Brain microvascular endothelial cell (primary cell): ENCODE measurements around the gene KRTAP10-11.
"Not testable (repeated sequence)": the region's sequence is repeated elsewhere in the genome, so short reads cannot be mapped to it uniquely, and the experiment has no call there.

Experiments
- DNase-seq: peaks from one replicate; pipeline ENCODE4 v3.0.0-alpha.2; 2020
- H3K27ac ChIP-seq: fragments of 250-450 bp; sonication (Bioruptor Pico); 2 replicates; pipeline ENCODE4 v1.5.1; 2020; ENCODE audit warnings: mild to moderate bottlenecking, moderate library complexity
- H3K27me3 ChIP-seq: fragments of 250-450 bp; sonication (Bioruptor Pico); replicated peaks from 2 replicates; pipeline ENCODE4 v1.5.1; 2020; ENCODE audit warnings: mild to moderate bottlenecking
- H3K36me3 ChIP-seq: fragments of 250-450 bp; sonication (Bioruptor Pico); replicated peaks from 2 replicates; pipeline ENCODE4 v1.5.1; 2020; ENCODE audit warnings: mild to moderate bottlenecking
- H3K4me3 ChIP-seq: 2 replicates; pipeline ENCODE4 v1.5.1; 2011; ENCODE audit warnings: low read depth, mild to moderate bottlenecking, control low read depth, low read length, moderate library complexity
- in situ Hi-C: cut with HindIII; loops from 2 replicates; pipeline ENCODE4 v1.10.0; 2017; ENCODE audit warnings: low sequenced_read_pairs, low pct_ligation_motif_present
- TF ChIP-seq, protein P1 (sequence below): IDR thresholded peaks from 2 replicates; pipeline ENCODE4 v1.5.1; 2011; ENCODE audit warnings: low read depth, mild to moderate bottlenecking, moderate library complexity, low read length, control low read depth, inconsistent platforms; ENCODE audit errors: missing control alignments

Gene KRTAP10-11

DNA sequence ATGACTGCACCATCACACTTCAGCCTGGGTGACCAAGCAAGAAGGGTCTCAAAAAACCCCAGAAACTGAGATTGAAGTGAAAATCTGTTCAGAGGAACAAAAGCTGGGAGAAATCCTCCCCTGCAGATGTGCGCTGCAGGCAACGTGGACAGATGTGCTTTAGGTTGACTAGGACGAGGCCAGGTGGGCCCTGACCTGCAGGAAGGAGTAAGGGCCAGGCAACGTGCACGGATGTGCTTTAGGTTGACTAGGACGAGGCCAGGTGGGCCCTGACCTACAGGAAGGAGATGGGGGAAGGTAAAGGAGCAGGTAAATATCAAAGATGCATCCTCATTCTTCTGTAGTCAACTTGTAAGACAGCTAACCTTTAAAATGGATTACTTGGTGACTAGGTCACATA is 38.3 kb downstream of the KRTAP10-11 start:
- Histone ChIP-seq H3K27ac (no peak overlapping the region), H3K36me3 (no peaks in the 10 kb centered on the region), H3K4me3 (no peak overlapping the region), H3K27me3 (peaks cover 15% of the 10 kb centered on the region)
- in situ Hi-C loops = no loop called here
- DNase-seq = no peak
- TF ChIP-seq, protein P1, sequence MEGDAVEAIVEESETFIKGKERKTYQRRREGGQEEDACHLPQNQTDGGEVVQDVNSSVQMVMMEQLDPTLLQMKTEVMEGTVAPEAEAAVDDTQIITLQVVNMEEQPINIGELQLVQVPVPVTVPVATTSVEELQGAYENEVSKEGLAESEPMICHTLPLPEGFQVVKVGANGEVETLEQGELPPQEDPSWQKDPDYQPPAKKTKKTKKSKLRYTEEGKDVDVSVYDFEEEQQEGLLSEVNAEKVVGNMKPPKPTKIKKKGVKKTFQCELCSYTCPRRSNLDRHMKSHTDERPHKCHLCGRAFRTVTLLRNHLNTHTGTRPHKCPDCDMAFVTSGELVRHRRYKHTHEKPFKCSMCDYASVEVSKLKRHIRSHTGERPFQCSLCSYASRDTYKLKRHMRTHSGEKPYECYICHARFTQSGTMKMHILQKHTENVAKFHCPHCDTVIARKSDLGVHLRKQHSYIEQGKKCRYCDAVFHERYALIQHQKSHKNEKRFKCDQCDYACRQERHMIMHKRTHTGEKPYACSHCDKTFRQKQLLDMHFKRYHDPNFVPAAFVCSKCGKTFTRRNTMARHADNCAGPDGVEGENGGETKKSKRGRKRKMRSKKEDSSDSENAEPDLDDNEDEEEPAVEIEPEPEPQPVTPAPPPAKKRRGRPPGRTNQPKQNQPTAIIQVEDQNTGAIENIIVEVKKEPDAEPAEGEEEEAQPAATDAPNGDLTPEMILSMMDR = no peak

DNA sequence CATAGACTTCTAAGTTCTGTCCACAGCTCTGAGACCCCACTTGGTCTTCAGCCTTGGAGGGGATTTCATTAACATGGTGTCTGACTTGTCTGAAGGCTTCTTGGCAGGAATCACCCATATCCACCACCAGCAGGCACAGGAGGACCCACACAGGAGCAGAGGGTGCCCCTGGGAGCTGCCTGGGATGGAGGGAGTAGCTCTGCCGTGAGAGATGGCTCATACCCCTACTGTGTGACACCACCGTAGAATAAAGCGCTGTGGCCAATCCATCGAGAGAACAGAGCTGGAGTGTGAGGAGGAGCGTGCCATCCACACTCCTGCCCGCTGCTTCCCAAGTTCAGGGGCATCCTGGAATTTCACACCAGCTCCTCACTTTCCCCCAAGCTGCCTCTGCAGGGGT is 38.8 kb downstream of the KRTAP10-11 start:
- DNase-seq, H3K4me3 ChIP-seq, H3K27ac ChIP-seq, H3K36me3 ChIP-seq, in situ Hi-C loops: not testable (repeated sequence)
- peaks cover 15% of the 10 kb centered on the region for H3K27me3 ChIP-seq

DNA sequence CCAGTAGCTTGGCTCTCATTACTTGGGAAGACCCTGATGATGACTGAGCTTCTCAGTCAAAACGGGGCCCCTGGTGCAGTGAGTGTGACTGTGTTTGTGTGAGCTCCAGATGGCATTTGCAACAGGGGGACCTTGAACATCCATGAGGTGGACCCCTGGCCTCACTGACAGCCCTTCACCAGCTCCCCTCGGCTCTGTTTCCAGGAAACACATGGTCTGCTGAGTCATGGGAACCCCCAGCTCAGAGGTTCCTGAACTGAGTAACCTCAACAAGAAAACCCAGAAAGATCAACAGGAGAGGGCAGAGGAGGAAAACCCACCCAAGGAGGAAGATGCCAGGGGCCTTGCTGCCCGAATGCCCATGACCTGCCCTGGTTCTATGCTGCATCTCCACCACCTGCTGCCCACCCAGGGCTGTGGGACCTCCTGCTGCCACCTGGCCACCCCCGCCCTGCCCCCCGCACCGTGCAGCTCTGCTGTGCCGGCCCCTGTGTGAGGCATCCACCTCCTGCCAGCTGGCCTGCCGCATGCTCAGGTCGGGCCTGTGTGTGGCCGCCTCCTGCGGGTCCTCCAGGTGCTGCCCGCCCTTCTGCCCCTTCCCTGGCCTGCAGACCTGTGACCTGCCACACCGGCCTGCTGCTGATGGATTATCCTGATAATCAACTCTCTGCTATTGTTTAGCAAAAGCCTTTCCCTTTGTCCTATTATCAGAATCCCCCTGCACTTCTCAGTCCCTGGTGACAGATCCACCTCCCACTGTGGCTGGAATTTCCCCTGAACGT is 40.0 kb downstream of the KRTAP10-11 start:
- in situ Hi-C loops = no loop called here
- Histone ChIP-seq H3K4me3 (no peak overlapping the region), H3K27me3 (peaks cover 17% of the 10 kb centered on the region), H3K36me3 (no peaks in the 10 kb centered on the region), H3K27ac (no peak overlapping the region)
- no peak for DNase-seq
- TF ChIP-seq, protein P1 = no peak

DNA sequence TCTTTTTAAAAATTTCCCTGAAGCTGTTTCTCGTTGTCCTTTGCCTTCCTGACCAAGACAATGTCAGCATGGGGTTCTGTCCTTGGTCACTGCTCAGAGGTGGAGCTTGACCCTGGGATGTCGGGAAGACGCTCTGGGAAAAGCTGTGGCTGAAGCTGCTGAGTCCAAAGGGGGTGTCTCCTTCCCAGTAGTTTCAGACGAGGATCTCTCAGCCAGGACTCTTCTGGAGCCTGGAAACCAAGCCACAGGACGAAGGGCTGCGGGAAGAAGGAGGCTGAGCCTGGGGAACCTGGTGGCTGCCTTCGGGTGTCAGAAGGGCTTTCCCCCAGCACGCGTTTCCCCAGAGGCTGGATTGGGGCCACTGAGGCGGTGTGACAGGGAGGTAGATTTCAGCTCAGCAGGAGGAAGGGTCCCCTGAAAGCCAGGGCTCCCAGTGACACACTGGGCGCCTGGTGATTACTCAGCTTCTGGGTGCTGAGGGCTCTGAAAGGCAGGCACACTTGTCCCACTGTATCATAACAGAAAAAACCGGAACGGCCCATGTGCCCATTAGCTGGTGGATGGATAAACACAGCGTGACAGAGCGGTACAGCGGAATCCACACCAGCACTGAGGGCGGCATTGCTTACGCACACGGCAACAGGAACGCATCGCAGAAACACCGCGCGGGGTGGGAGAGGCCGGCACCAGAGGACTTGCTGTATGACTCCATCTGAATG is 40.8 kb downstream of the KRTAP10-11 start:
- H3K4me3 ChIP-seq = no peak overlapping the region
- H3K36me3 ChIP-seq = no peaks in the 10 kb centered on the region
- H3K27me3 ChIP-seq = peaks cover 18% of the 10 kb centered on the region
- TF ChIP-seq, protein P1 = no peak
- no peak overlapping the region for H3K27ac ChIP-seq
- in situ Hi-C loops = no loop called here
- DNase-seq = no peak

DNA sequence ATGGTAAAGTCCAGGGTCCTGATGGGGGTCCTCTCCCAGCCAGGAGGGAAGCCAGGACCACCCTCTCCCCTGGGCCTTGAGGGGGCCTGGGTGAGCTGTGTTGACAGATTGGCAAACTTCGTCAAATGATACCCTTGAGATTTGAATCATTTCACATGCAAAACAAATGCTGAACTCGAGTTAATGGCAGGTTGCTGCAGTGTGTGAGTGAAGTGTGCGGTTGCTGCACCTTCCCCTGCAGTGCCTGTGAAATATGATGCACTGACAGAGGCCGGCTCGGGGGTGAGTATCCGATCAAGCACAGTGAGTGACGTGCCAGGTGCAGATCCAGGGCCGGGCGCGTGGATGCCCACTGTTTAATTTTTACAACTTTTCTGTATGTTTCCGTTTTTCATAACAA is 41.5 kb downstream of the KRTAP10-11 start:
- in situ Hi-C loops = no loop called here
- peaks cover 18% of the 10 kb centered on the region for H3K27me3 ChIP-seq
- no peaks in the 10 kb centered on the region for H3K36me3 ChIP-seq
- no peak for DNase-seq
- H3K27ac ChIP-seq = no peak overlapping the region
- TF ChIP-seq, protein P1 = no peak
- no peak overlapping the region for H3K4me3 ChIP-seq

DNA sequence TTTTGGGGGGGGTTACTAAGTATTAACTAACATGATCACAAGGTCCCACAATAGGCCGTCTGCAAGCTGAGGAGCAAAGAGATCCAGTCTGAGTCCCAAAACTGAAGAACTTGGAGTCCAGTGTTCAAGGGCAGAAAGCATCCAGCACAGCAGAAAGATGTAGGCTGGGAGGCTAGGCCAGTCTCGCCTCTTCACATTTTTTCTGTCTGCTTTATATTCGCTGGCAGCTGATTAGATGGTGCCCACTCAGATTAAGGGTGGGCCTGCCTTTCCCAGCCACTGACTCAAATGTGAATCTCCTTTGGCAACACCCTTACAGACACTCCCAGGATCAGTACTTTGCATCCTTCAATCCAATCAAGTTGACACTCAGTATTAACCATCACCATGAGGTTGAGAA is 43.5 kb downstream of the KRTAP10-11 start:
- H3K27me3 ChIP-seq = peaks cover 18% of the 10 kb centered on the region
- in situ Hi-C loops, H3K27ac ChIP-seq, H3K4me3 ChIP-seq, H3K36me3 ChIP-seq, DNase-seq: not testable (repeated sequence)
